Glutamatergic neuron (in vitro differentiated cells): Measurements from ENCODE around the gene SVOP. TPM values are rescaled to one million over a fixed set of nuclear protein-coding genes. Genes with fewer than 3 reads are reported as not detected.
"Not testable (repeated sequence)": the region's sequence is repeated elsewhere in the genome, so short reads cannot be mapped to it uniquely, and the experiment has no call there.

Experiments
- DNase-seq: peaks from one replicate; pipeline ENCODE4 v3.0.0; 2022
- H3K27ac Mint-ChIP-seq: one replicate; pipeline ENCODE4 v1.8.0; 2020; ENCODE audit warnings: mild to moderate bottlenecking, mixed read lengths, inconsistent platforms; ENCODE audit not compliant: unreplicated experiment
- H3K27me3 Mint-ChIP-seq: one replicate; pipeline ENCODE4 v1.8.0; 2020; ENCODE audit warnings: mild to moderate bottlenecking, moderate library complexity, mixed read lengths, inconsistent platforms; ENCODE audit not compliant: unreplicated experiment
- H3K36me3 Mint-ChIP-seq: one replicate; pipeline ENCODE4 v1.8.0; 2020; ENCODE audit warnings: mild to moderate bottlenecking, mixed read lengths, inconsistent platforms; ENCODE audit not compliant: unreplicated experiment
- H3K4me1 Mint-ChIP-seq: one replicate; pipeline ENCODE4 v1.8.0; 2020; ENCODE audit warnings: mild to moderate bottlenecking, low read depth, mixed read lengths, inconsistent platforms; ENCODE audit not compliant: unreplicated experiment
- H3K4me3 Mint-ChIP-seq: one replicate; pipeline ENCODE4 v1.8.0; 2020; ENCODE audit warnings: mild to moderate bottlenecking, mixed read lengths, inconsistent platforms; ENCODE audit not compliant: unreplicated experiment
- H3K9me3 Mint-ChIP-seq: one replicate; pipeline ENCODE4 v1.8.0; 2020; ENCODE audit warnings: mild to moderate bottlenecking, moderate library complexity, mixed read lengths, inconsistent platforms; ENCODE audit not compliant: unreplicated experiment
- CTCF ChIP-seq: fragments of 200-600 bp; sonication (generic); IDR thresholded peaks from one replicate; pipeline ENCODE4 v1.5.0; 2021; ENCODE audit not compliant: partially characterized antibody, unreplicated experiment
- total RNA-seq: library from RNA; stranded (reverse); fragmentation: NEBNext Ultra II Directional; extraction: Animal tissue kit (Norgen Biotek cat#: 25700); gene quantifications from one replicate; pipeline ENCODE4 v1.2.1, GENCODE V29; 2021; ENCODE audit not compliant: unreplicated experiment

The SVOP gene
- total RNA-seq, 1 donor from 2014 or later, result 79.3 TPM

- Mint-ChIP-seq H3K36me3 (no peaks in the 10 kb centered on the region), H3K4me3 (no peak within 1 kb of the TSS), H3K27me3 (peaks cover 3% of the 10 kb centered on the region), H3K27ac (no peak within 1 kb of the TSS), H3K9me3 (no peaks in the 10 kb centered on the region), H3K4me1 (peaks cover 2% of the 10 kb centered on the region)
- no peak for DNase-seq
- no peak for TF ChIP-seq CTCF
Observed at GRCh38 chr12:108879615-108880254, 141.1 kb downstream of the SVOP start, which contains the start of gene DAO. Gene DAO, plus strand, starts transcription at chr12:108880092. Its CDS starts 4,915 bp downstream, at chr12:108885007.

DNA sequence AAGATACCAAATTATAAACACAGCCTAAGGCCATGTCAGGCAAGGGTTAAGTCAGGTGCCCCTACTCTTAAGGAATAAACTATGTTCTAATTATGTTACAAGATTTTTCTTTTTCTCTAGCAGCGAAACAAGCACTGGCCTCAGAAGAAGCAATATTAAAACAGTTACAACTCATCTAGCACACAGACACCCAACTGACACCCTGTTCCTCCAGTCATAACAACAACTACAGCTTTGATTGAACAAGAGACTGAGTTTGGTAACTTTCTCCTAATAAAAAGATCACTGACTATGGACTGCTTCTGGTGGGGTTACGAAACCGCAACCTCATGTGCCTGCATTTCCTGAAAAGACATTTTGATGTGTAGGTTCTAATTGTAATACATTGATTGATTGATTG lies 144.3 kb downstream of the SVOP start:
- no peak overlapping the region for H3K27ac Mint-ChIP-seq
- no peak for DNase-seq
- no peak overlapping the region for H3K4me3 Mint-ChIP-seq
- no peaks in the 10 kb centered on the region for H3K36me3 Mint-ChIP-seq
- H3K9me3 Mint-ChIP-seq, result peaks cover 1% of the 10 kb centered on the region
- no peak for TF ChIP-seq CTCF
- H3K27me3 Mint-ChIP-seq, result peaks cover 2% of the 10 kb centered on the region
- H3K4me1 Mint-ChIP-seq, result peaks cover 2% of the 10 kb centered on the region

DNA sequence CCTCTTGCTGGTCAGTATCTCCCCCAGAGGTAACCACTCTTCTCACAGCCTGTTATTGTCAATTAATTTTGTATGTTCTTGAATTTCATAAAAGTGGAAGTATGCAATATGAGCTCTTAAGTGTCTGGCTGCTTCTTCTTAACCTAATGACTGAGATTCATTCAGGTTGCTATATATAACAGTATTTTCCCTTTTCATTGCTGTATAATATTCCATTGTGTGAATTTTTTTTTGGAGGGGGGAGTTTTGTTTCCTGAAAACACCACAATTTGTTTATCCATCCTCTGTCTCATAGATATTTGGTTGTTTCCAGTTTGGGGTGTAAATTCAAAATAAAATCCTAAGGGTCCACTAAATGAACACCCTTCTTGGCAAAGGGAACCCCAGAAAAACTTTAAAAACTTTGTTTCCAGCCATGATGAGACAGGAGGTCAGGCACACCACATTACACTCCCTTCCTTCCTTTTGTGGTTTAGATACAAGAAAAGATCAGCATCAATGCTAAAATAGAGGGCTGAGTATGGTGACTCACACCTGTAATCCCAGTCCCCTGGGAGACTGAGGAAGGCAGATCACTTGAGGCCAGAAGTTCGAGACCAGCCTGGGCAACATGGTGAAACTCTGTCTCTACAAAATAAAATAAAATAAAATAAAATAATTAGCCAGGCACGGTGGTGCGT lies 145.0 kb downstream of the SVOP start:
- TF ChIP-seq CTCF, result no peak
- no peaks in the 10 kb centered on the region for H3K36me3 Mint-ChIP-seq
- peaks cover 1% of the 10 kb centered on the region for H3K9me3 Mint-ChIP-seq
- no peaks in the 10 kb centered on the region for H3K4me1 Mint-ChIP-seq
- H3K27me3 Mint-ChIP-seq, result peaks cover 2% of the 10 kb centered on the region
- no peak overlapping the region for H3K27ac Mint-ChIP-seq
- no peak for DNase-seq
- H3K4me3 Mint-ChIP-seq, result no peak overlapping the region

DNA sequence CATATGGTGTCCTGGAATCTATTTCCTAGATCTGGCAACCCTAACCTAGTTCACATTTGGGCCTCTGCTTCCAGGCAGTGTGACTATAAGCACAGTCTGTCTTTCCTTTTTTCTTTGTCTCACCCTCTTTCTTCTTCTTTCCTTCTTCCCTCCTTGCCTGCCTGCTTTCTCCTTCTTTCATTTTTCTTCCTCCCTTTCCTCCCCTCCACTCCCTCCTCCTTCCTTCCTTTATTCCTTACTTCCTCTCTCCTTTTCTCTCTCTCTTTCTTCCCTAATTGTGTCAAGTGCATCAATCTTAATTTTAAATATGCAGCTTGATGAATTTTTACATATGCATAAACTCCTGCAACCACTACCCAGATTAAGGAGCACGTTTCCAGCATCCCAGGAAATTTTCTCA lies 145.6 kb downstream of the SVOP start:
- H3K4me3 Mint-ChIP-seq, result no peak overlapping the region
- H3K4me1 Mint-ChIP-seq, result no peaks in the 10 kb centered on the region
- DNase-seq, result no peak
- peaks cover 1% of the 10 kb centered on the region for H3K9me3 Mint-ChIP-seq
- H3K27me3 Mint-ChIP-seq, result peaks cover 2% of the 10 kb centered on the region
- no peak overlapping the region for H3K27ac Mint-ChIP-seq
- no peak for TF ChIP-seq CTCF
- no peaks in the 10 kb centered on the region for H3K36me3 Mint-ChIP-seq

GRCh38 chr12:108868781-108869180 lies 152.1 kb downstream of the SVOP start:
- H3K4me1 Mint-ChIP-seq, result no peaks in the 10 kb centered on the region
- peaks cover 1% of the 10 kb centered on the region for H3K9me3 Mint-ChIP-seq
- H3K36me3 Mint-ChIP-seq, result peaks cover 5% of the 10 kb centered on the region
- TF ChIP-seq CTCF, result no peak
- no peak for DNase-seq
- H3K4me3 Mint-ChIP-seq, result no peak overlapping the region
- peak overlapping the region; percentile 25 for H3K27ac Mint-ChIP-seq
- H3K27me3 Mint-ChIP-seq, result peaks cover 3% of the 10 kb centered on the region

- not testable (repeated sequence) for H3K36me3 Mint-ChIP-seq, DNase-seq, H3K4me1 Mint-ChIP-seq, H3K27ac Mint-ChIP-seq, H3K27me3 Mint-ChIP-seq, H3K4me3 Mint-ChIP-seq, H3K9me3 Mint-ChIP-seq
Observed at GRCh38 chr12:108866083-108866482, 154.8 kb downstream of the SVOP start.
